HFFc6 (cell line): ENCODE measurements around the gene IBA57. TPM values are rescaled to one million over a fixed set of nuclear protein-coding genes. Genes with fewer than 3 reads are reported as not detected.

ENCODE experiments used
- DNase-seq: peaks from one replicate; pipeline ENCODE4 v3.0.0-alpha.2; 2018
- H3K27ac Mint-ChIP-seq: 2 replicates; pipeline ENCODE4 v1.8.0; 2020; ENCODE audit warnings: mild to moderate bottlenecking, mixed read lengths
- H3K27me3 Mint-ChIP-seq: 2 replicates; pipeline ENCODE4 v1.8.0; 2021; ENCODE audit warnings: mild to moderate bottlenecking, moderate library complexity, mixed read lengths; ENCODE audit not compliant: insufficient read depth
- H3K36me3 Mint-ChIP-seq: 2 replicates; pipeline ENCODE4 v1.8.0; 2021; ENCODE audit warnings: low read depth, mixed read lengths
- H3K4me1 Mint-ChIP-seq: 2 replicates; pipeline ENCODE4 v1.8.0; 2020; ENCODE audit warnings: low read depth, mixed read lengths
- H3K4me3 Mint-ChIP-seq: 2 replicates; pipeline ENCODE4 v1.8.0; 2020; ENCODE audit warnings: mild to moderate bottlenecking, moderate library complexity, mixed read lengths
- H3K9me3 Mint-ChIP-seq: 2 replicates; pipeline ENCODE4 v1.8.0; 2020; ENCODE audit warnings: mild to moderate bottlenecking, mixed read lengths
- total RNA-seq, 6 experiments: library from RNA; stranded (reverse); fragmentation: NEBNext Ultra II Directional; extraction: Animal tissue kit (Norgen Biotek cat#: 25700); gene quantifications; 2 replicates in 1 of 6; 3 replicates in 5 of 6; pipeline ENCODE4 v1.2.3, GENCODE V29; 2021
- TF ChIP-seq, protein P1 (sequence below): fragments of 200-600 bp; sonication (generic); IDR thresholded peaks from 2 replicates; pipeline ENCODE4 v1.5.0; 2021; ENCODE audit warnings: antibody characterized with exemption, mild to moderate bottlenecking

Gene IBA57
- total RNA-seq, 6 experiments from 2014 or later: 4.2 to 5.8 (median 4.7) TPM

DNA sequence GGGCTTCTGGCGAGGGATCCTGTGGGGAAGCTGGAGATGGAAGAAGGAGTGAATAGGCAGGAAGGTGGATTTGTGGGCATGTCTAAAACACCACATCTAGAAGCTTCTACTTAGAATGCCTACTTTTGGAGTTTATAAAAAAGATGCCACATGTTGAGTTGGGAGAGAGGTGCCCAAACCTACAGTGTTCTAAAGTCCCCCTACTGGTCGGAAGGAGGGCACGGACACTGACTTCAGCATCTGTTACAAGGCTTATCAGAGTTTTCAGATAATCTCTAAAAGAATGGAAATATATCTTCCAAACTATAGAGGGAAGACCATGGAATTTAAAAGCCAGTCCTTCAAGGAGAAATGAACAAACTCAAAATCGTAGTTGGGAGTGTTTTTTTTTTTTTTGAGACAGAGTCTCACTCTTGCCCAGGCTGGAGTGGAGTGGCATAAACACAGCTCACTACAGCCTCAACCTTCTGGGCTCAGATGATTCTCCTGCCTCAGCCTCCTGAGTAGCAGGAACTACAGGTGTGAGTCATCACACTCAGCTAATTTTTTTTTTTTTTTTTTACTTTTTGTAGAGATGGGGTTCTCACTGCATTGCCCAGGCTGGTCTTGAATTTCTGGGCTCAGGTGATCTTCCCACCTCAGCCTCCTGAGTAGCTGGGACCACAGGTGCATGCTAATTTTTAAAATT, 14.8 kb downstream of the IBA57 start:
- DNase-seq: no peak
- no peak overlapping the region for H3K4me3 Mint-ChIP-seq
- no peak overlapping the region for H3K27ac Mint-ChIP-seq
- TF ChIP-seq, protein P1, sequence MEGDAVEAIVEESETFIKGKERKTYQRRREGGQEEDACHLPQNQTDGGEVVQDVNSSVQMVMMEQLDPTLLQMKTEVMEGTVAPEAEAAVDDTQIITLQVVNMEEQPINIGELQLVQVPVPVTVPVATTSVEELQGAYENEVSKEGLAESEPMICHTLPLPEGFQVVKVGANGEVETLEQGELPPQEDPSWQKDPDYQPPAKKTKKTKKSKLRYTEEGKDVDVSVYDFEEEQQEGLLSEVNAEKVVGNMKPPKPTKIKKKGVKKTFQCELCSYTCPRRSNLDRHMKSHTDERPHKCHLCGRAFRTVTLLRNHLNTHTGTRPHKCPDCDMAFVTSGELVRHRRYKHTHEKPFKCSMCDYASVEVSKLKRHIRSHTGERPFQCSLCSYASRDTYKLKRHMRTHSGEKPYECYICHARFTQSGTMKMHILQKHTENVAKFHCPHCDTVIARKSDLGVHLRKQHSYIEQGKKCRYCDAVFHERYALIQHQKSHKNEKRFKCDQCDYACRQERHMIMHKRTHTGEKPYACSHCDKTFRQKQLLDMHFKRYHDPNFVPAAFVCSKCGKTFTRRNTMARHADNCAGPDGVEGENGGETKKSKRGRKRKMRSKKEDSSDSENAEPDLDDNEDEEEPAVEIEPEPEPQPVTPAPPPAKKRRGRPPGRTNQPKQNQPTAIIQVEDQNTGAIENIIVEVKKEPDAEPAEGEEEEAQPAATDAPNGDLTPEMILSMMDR: peak; percentile 53; the same call in 1 of the 2 replicates
- H3K9me3 Mint-ChIP-seq: no peaks in the 10 kb centered on the region
- no peaks in the 10 kb centered on the region for H3K4me1 Mint-ChIP-seq
- H3K36me3 Mint-ChIP-seq: no peaks in the 10 kb centered on the region; the same call in 1 of the 2 replicates
- H3K27me3 Mint-ChIP-seq: peaks cover 2% of the 10 kb centered on the region; the same call in 1 of the 2 replicates

DNA sequence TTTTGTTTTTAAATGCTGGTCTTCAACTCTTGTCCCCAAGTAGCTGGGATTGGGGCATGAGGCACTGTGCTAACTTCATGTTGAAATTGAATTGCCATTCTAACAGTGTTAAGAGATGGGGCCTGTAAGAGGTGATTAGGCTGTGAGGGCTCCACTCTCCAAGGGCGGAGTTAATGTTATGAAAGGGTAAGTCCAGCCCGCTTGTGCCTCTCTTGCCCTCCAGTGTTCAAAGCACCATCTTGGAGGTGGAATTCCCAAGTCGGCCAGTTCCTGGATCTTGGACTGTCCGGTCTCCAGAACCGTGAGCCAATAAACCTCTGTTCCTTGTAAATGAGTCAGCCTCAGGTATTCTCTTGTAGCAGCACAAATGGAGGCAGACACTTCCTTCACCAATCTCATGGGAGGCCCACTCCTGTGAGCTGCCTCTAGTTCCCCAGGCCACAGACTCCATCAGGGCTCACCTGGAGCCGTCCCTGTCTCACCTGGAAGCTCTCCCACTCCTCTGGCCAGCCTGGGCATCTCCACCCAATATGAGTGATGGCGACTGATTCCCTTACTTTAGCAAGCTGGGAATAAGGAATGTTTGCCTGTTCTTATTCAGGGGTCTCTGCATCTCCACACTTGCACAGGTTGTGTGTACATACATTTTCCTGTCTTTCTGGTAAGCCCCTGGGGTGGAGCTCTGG, 15.5 kb downstream of the IBA57 start:
- H3K27ac Mint-ChIP-seq: no peak overlapping the region
- no peaks in the 10 kb centered on the region; the same call in 1 of the 2 replicates for H3K36me3 Mint-ChIP-seq

DNA sequence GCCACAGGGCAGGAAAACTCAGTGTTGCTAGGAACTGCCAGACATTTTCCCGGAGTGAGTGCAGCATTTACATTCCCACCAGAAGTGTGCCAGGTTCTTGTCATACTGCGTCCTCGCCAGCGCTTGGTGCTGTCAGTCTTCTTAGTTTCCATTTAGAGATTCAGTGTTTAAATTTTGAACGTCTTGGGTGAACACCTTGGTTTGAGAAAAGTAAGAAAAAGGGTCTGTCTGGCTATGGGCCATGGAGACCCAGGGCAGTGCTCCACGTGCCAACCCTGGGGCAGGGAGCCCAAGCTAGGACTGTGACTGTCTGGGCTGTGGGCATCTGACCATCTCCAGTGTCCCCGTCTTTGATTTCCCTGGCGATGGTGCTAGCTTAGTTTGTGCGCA, 16.0 kb downstream of the IBA57 start:
- Mint-ChIP-seq H3K27ac (no peak overlapping the region), H3K4me1 (no peaks in the 10 kb centered on the region), H3K36me3 (no peaks in the 10 kb centered on the region; the same call in 1 of the 2 replicates), H3K9me3 (no peaks in the 10 kb centered on the region), H3K27me3 (peaks cover 2% of the 10 kb centered on the region; the same call in 1 of the 2 replicates), H3K4me3 (no peak overlapping the region)
- no peak for DNase-seq
- TF ChIP-seq, protein P1: no peak

More for the DNA sequence above, 15.5 kb downstream of the IBA57 start:
- no peak for DNase-seq
- H3K4me1 Mint-ChIP-seq: no peaks in the 10 kb centered on the region
- TF ChIP-seq, protein P1: no peak
- H3K4me3 Mint-ChIP-seq: no peak overlapping the region
- no peaks in the 10 kb centered on the region for H3K9me3 Mint-ChIP-seq
- H3K27me3 Mint-ChIP-seq: peaks cover 2% of the 10 kb centered on the region; the same call in 1 of the 2 replicates

DNA sequence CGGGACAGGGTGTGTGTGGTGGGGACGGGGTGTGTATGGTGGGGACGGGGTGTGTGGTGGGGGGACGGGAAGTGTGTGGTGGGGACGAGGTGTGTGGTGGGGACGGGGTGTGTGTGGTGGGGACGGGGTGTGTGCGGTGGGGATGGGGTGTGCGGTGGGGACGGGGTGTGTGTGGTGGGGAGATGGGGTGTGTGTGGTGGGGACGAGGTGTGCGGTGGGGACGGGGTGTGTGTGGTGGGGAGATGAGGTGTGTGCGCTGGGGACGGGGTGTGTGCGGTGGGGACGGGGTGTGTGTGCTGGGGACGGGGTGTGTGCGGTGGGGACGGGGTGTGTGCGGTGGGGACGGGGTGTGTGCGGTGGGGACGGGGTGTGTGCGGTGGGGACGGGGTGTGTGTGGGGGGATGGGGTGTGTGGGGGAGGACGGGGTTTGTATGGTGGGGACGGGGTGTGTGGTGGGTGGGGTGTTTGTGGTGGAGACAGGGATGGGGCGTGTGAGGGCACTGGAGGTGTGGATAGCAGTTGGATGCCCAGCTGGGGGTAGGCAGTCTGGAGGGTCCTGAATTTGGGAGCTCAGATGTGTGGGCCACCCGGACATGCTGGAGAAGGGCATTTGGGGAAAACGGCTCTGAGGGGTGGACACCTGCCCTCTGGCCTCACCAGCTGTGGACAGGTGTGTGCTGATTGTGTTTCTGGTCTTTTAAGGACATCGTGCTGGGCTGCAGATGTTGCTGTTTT, 16.9 kb downstream of the IBA57 start:
- no peak for DNase-seq
- TF ChIP-seq, protein P1: no peak
- Mint-ChIP-seq H3K27ac (no peak overlapping the region), H3K9me3 (no peaks in the 10 kb centered on the region), H3K27me3 (peaks cover 2% of the 10 kb centered on the region; the same call in 1 of the 2 replicates), H3K4me3 (no peak overlapping the region), H3K36me3 (no peaks in the 10 kb centered on the region; the same call in 1 of the 2 replicates), H3K4me1 (no peaks in the 10 kb centered on the region)

DNA sequence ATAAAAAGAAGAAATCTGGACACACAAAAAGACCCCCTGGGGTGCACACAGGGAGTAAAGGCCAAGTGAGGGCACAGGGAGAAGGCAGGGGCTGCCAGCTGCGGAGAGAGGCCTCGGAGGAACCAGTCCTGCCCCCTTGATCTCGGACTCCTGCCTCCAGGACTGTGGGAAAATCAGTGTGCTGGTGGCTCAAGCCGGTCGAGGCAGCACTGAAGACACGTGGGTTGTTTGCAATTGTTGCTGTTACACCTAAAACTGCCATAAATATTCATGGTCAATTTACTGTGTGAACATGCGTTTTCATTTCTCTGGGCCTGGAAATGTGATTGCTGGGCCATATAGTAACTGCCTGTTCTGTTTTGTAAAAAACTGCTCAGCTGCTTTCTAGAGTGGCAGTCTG, 18.5 kb downstream of the IBA57 start:
- no peak for DNase-seq
- Mint-ChIP-seq H3K4me1 (no peaks in the 10 kb centered on the region), H3K4me3 (no peak overlapping the region), H3K36me3 (peaks cover 7% of the 10 kb centered on the region), H3K9me3 (peaks cover 6% of the 10 kb centered on the region; the same call in 1 of the 2 replicates), H3K27ac (no peak overlapping the region), H3K27me3 (peaks cover 2% of the 10 kb centered on the region; the same call in 1 of the 2 replicates)
- TF ChIP-seq, protein P1: no peak
